AG09319 (cell line): Measurements from ENCODE around the gene TNN.

Experiments
- DNase-seq: peaks from one replicate; pipeline ENCODE4 v3.0.0-alpha.2; 2010; ENCODE audit warnings: low read depth; ENCODE audit errors: extremely low read depth
- TF ChIP-seq, protein P1 (sequence below): IDR thresholded peaks from 2 replicates; pipeline ENCODE4 v1.5.1; 2011; ENCODE audit warnings: low read depth, mild to moderate bottlenecking, inconsistent platforms, low read length, moderate library complexity

The TNN gene

GRCh38 chr1:175079338-175079737 is 11.7 kb downstream of the TNN start:
- no peak for DNase-seq
- TF ChIP-seq, protein P1, sequence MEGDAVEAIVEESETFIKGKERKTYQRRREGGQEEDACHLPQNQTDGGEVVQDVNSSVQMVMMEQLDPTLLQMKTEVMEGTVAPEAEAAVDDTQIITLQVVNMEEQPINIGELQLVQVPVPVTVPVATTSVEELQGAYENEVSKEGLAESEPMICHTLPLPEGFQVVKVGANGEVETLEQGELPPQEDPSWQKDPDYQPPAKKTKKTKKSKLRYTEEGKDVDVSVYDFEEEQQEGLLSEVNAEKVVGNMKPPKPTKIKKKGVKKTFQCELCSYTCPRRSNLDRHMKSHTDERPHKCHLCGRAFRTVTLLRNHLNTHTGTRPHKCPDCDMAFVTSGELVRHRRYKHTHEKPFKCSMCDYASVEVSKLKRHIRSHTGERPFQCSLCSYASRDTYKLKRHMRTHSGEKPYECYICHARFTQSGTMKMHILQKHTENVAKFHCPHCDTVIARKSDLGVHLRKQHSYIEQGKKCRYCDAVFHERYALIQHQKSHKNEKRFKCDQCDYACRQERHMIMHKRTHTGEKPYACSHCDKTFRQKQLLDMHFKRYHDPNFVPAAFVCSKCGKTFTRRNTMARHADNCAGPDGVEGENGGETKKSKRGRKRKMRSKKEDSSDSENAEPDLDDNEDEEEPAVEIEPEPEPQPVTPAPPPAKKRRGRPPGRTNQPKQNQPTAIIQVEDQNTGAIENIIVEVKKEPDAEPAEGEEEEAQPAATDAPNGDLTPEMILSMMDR = no peak

DNA sequence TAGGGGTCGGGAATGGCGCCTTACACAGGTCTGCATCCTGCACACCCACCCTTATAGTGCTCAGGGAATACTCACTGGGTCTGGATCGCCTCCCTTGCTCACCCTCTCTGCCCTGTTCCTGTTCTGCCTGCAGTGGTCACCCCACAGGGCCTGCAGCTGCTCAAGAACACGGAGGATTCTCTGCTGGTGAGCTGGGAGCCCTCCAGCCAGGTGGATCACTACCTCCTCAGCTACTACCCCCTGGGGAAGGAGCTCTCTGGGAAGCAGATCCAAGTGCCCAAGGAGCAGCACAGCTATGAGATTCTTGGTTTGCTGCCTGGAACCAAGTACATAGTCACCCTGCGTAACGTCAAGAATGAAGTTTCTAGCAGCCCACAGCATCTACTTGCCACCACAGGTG is 12.4 kb downstream of the TNN start:
- TF ChIP-seq, protein P1 = no peak
- no peak for DNase-seq

DNA sequence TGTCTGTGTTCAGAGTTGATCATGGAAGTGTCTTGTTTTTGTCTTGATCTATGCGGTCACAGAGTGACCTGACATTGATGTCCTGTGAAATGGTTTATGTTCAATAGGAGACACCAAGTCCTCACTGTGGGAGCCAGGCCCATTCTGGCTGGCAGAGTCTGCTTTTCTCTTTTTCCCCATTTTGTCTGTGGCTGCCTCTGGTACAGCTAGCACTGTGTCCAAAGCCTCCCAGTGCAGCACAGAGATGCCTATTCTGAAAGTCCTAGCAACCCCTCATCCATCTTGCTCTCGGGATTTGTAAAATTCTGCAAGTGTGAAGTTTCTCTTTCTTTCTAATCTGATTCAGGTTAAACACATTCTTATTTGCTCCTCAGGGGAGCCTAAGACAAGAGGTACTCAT is 14.3 kb downstream of the TNN start:
- TF ChIP-seq, protein P1 = no peak
- no peak for DNase-seq

GRCh38 chr1:175088525-175088951 is 20.9 kb downstream of the TNN start:
- DNase-seq = no peak
- TF ChIP-seq, protein P1 = no peak

- no peak for DNase-seq
- TF ChIP-seq, protein P1 = no peak
Measured at GRCh38 chr1:175089136-175089718, 21.6 kb downstream of the TNN start.

- DNase-seq = no peak
- TF ChIP-seq, protein P1 = no peak
Measured at GRCh38 chr1:175090780-175091179, 23.1 kb downstream of the TNN start.

GRCh38 chr1:175094626-175095025 is 27.0 kb downstream of the TNN start:
- no peak for DNase-seq
- TF ChIP-seq, protein P1 = no peak
